Measurements from ENCODE around the gene CYFIP1.

CYFIP1 gene

GRCh38 chr15:22869856-22870255, 110.3 kb downstream of the CYFIP1 start:
- DNase-seq (ENCODE audit: low read depth in 3 of 3) = no peak

- no peak for DNase-seq (ENCODE audit: low read depth in 3 of 3)
Measured at GRCh38 chr15:22868928-22869327, 111.2 kb downstream of the CYFIP1 start.

DNA sequence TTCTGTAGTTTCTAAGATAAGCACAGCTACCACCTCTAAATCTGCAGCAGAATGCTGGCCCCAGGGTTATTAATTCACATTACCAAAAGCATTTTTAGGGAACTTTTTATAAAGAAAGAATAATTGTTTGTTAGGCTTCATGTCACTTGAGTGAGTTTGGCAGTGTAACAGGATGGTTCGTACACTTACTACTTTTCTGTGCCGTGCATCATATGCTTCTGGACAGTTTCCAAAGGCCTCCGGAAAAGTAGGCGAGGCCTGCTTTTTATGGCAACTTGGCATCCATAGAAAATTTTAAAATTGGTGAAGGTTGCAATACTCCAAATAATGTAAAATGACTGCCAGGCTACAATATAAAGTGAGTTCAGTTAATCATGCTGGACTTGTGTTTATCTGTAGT, 111.7 kb downstream of the CYFIP1 start:
- DNase-seq (ENCODE audit: low read depth in 3 of 3) = no peak

- DNase-seq (ENCODE audit: low read depth in 3 of 3) = no peak
Measured at GRCh38 chr15:22867886-22868285, 112.3 kb downstream of the CYFIP1 start.

- no peak for DNase-seq (ENCODE audit: low read depth in 3 of 3)
Measured at GRCh38 chr15:22866079-22866478, 114.1 kb downstream of the CYFIP1 start.

- DNase-seq (ENCODE audit: low read depth in 3 of 3) = no peak
Measured at GRCh38 chr15:22863356-22863755, 116.8 kb downstream of the CYFIP1 start.

- DNase-seq (ENCODE audit: low read depth in 3 of 3) = no peak
Measured at GRCh38 chr15:22861161-22861560, 119.0 kb downstream of the CYFIP1 start.

- no peak for DNase-seq (ENCODE audit: low read depth in 3 of 3)
Measured at GRCh38 chr15:22856659-22857058, 123.5 kb downstream of the CYFIP1 start.

DNA sequence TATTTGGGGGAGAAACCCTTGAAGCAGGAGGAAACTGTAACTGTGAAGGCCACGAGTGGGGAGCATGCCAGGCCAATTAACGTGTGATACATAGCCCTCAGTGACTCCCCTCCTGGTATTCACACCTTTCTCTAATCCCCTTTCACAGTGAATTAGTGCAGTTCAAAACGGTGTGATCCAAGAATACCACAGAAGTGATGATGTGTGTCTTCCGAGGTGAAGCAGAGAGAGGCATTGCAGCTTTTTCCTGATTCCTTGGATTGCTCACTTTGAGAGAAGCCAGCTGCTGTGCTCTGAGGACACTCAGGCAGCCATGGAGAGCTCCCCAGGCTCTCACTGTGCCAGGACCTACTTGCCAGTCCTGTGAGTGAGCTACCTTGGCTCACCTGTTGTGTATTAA, 124.4 kb downstream of the CYFIP1 start:
- no peak for DNase-seq (ENCODE audit: low read depth in 3 of 3)

DNA sequence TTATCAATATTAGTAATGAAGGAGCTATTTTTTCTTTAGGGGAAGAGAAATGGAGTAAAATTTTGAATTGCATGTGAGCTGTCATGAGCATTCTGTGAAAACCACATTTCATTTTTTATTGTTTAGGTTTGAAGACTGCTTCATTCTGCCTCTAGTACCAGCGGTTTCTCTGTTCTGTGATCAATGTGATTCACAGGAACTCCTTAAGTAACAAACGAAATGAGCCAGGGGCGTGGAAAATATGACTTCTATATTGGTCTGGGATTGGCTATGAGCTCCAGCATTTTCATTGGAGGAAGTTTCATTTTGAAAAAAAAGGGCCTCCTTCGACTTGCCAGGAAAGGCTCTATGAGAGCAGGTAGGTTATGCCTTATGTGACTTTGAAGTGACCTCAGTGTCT, 128.7 kb downstream of the CYFIP1 start:
- no peak for DNase-seq (ENCODE audit: low read depth in 3 of 3)

DNA sequence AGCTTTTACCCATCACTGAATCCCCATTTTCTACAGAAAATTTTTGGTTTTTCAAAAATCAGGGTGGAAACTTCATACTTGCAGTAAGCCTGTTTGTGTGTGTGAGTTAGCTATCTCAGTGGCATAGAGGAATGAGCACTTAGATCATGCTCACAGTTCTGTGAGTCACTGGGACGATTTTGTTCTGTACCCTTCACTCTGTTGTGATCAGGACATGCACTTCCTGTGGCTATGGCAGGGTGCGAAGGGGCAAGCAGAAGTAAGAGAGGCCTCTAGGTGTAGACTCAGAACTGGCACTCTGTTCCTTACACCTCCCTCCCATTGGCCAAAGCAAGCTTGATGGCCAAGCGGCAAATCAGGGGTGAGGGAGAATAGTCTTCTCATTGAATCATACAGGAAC, 130.1 kb downstream of the CYFIP1 start:
- DNase-seq (ENCODE audit: low read depth in 3 of 3) = no peak

DNA sequence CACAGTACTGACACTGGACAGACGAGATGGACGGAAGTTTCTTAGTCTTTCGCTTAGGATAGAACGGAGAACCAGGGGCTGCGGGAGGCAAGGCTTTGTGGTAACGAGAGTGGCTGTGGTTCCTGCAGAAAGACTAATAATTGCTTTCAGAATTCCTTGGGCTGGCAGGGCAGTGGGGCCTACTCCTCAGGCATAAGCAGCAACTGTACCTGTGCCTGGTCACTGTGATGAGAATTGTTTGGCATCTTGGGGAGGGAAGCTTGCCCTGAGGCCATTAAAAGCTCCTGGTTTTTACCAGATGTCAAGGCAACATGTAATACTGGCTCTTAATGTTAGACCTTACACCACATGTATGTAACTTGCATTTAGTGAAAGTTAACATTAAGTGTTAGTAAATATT, 134.1 kb downstream of the CYFIP1 start:
- DNase-seq (ENCODE audit: low read depth in 3 of 3) = no peak

DNA sequence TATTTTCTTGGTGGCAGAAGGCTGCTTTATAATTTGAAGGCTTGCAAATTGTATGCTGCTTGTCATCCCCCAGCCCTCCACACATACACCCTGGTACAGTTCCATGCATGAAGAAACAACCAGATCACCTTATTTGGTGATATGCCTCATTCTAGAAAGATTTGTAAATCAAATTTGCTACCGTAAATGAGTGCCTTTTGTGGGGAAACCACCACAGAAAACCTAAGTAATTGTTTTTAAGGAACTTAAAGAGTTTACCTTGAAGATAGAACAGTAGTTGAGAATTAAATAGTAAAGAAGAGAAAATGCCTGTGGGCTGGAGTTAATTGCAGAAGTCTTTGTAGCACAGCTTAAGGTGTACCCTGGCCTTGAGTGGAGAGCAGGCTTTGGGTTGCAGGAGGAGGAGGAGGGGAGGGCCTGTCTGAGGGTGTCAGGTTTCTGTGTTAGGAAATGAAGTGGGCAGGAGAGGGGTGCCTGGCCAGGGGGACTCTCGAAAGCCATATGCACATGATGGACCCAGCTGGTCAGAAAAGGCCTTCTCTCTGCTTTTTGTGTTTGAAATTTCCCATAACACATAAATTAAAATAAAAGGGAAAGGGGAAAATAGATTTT, 134.8 kb downstream of the CYFIP1 start:
- no peak for DNase-seq (ENCODE audit: low read depth in 3 of 3)

DNA sequence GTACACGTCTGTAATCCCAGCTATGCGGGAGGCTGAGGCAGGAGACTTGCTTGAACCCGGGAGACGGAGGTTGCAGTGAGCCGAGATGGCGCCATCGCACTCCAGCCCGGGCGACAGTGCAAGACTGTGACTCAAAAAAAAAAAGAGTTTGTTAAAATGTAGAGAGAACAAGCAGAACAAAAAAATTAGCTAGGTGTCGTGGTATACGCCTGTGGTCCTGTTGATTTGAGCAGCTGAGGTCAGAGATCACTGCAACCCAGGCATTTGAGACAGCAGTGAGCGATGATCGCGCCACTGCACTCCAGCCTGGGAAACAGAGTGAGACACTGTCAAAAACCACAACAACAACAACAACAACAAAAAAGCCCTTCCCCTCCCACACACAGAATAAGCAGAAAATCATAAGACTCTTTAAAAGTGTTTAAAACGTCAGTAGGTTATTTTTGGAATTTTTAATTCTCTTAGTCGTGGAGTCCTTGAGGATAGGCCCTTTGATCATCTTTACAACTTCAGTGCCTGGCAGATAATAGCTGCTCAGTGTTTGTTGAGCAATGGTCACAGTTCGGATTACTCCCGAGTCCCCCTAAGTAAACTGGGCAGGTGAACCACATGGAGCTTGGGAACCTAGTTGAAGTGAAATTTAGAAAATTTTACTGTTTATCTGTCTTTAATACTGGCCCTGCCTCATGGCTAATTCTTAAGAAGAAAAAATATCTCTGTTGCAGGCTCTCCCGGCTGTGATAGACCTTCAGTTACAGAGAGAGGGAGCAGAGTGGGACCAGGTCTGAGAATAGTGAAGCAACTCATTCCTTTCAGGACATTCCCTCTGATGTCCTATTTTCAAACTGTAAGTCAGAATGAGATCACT, 135.5 kb downstream of the CYFIP1 start:
- no peak for DNase-seq (ENCODE audit: low read depth in 3 of 3)

DNA sequence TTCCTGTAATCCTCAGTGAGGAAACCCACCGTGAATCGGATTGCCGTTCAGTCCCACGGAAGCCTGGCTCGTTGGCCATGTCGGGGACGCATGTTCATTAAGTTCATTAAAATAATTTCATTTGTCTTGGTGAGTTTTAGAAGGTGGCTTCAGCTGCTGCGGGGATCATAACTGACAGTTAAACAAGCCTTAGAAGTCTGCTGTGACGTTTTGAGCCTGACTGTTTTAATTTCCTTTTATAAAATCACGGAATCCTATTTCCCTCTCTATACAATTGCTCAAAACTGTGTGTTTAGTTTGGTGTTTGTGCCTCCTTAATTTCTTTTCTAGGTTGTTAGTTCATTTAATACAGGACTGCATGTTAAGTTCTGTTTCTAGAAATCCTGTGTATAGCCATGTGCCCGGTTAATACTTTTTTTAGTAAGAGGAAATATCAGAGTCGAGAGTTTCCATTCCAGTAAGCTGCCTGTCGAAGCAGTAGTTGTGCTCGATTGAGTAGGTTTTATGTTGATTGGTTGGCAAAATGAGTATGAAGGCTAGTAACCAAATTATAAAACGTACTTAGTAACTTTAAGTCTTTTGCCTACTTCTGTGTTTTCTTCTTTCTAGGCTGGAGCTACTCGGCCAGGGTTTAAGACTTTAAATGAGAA, 141.0 kb downstream of the CYFIP1 start:
- no peak for DNase-seq (ENCODE audit: low read depth in 3 of 3)

DNA sequence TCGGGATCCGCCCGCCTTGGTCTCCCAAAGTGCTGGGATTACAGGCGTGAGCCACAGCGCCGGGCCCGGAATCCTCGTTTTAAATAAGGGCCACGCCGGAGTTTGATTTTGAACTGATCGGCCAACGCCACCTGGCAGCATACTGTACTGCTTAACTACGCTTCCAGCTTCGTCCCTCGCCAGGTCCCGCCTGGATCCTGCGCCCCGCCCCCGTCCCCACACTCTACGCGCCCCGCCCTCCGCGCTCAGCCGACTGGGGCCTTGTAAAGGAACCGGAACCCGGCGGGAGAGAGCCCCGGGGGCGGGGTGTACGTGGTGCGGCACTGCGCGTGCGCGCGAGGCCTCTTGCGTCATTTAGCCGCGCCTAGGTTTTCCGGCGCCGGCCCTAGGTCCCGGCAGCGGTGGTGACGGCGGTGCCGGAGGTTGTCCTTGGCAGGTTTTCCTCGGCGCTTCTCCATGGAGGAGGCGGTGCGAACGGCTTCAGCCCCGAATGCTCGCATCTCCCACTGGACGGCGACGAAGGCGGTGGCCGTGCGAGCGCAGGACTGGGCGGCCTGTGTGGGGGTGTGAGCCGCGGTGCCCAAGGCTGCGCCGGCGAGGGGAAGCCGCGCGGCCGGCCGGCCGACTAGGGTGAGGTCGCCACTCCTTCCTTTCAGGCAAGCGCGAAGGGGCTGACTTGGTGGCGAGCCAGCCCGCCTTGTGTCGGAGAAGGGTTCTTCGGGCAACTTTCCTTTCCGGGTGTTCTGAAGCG, 141.7 kb downstream of the CYFIP1 start, which contains the start of gene NIPA2:
NIPA2 (plus strand) TSS at position 375 of the 751 bp plus-strand sequence. CDS start 13,066 bp downstream, outside the sequence.
- DNase-seq (ENCODE audit: low read depth in 3 of 3) = peak; percentile 97 to 98 (median 98)

DNA sequence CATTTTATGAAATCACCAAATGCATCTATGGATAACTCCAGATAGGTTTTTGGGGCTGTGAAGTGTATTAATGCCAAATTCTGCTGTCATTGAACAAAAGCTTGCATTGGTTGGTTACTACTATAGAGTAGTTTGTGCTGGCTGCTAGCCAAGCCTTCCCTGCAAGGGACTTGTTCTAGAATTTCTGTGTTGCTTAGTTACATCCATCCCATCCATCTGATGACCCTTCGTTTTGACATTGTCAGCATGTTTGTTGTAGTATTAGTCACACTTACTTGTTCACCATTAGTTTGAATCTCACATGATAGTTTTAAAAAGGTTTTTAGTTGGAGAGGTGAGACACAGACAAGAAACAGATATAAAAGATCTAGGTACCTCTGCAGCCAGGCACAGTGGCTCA, 148.7 kb downstream of the CYFIP1 start:
- no peak for DNase-seq (ENCODE audit: low read depth in 3 of 3)

GRCh38 chr15:22827125-22827524, 153.0 kb downstream of the CYFIP1 start:
- DNase-seq (ENCODE audit: low read depth in 3 of 3) = no peak

GRCh38 chr15:22823495-22824128, 156.6 kb downstream of the CYFIP1 start:
- DNase-seq (ENCODE audit: low read depth in 3 of 3) = no peak

DNA sequence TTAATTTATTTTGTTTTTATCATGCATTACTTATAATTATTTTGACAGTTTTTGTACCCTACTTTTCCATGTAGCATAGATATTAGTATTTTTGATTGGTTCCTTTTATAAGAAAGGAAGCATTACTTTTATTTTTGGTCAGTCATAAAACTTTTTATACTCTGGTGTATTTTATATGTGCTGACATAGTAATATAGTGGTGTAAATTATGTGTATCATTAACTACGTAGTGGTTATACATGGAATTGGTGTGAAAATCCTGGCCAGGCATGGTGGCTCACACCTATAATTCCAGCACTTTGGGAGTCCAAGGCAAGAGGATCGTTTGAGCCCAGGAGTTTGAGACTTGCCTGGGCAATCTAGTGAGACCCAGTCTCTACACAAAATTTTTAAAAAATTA, 160.5 kb downstream of the CYFIP1 start:
- DNase-seq (ENCODE audit: low read depth in 3 of 3) = no peak
